Uterus (tissue), 4 donors: ENCODE data around the gene ZNF106. TPM values are rescaled to one million over a fixed set of nuclear protein-coding genes. Genes with fewer than 3 reads are reported as not detected.

ENCODE experiments used
- DNase-seq, 2 donors: peaks; one replicate each; pipeline ENCODE4 v3.0.0-alpha.2; 2019 to 2020
- H3K27ac ChIP-seq, 2 donors: fragments of 200-600 bp; sonication (generic); 1 replicate in 1 of 2; 2 replicates in 1 of 2; pipeline ENCODE4 v1.5.1; 2016 to 2018
- H3K27me3 ChIP-seq, 2 donors: fragments of 200-600 bp; sonication (generic); one replicate each; pipeline ENCODE4 v1.5.1; 2018 to 2019; ENCODE audit warnings: control low read depth in 1 of 2
- H3K36me3 ChIP-seq, 2 donors: fragments of 200-600 bp; sonication (generic); one replicate each; pipeline ENCODE4 v1.5.1; 2019; ENCODE audit warnings: control low read depth in 1 of 2
- H3K4me1 ChIP-seq, 2 donors: fragments of 200-600 bp; sonication (generic); one replicate each; pipeline ENCODE4 v1.5.1; 2018 to 2019; ENCODE audit warnings: control low read depth in 1 of 2
- H3K4me3 ChIP-seq, 2 donors: fragments of 200-600 bp; sonication (generic); 1 replicate in 1 of 2; 2 replicates in 1 of 2; pipeline ENCODE4 v1.5.1; 2018 to 2019; ENCODE audit warnings: mild to moderate bottlenecking in 1 of 2
- H3K9me3 ChIP-seq, 2 donors: fragments of 200-600 bp; sonication (generic); one replicate each; pipeline ENCODE4 v1.5.1; 2019; ENCODE audit warnings: control low read depth in 1 of 2
- CTCF ChIP-seq, 4 experiments: fragments of 200-600 bp in 2 of 4; fragments of 450-650 bp in 2 of 4; sonication (generic) in 2 of 4; IDR thresholded peaks; one replicate each; pipeline ENCODE4 v1.5.1; 2016 to 2019; ENCODE audit warnings: antibody characterized with exemption in 4 of 4, mild to moderate bottlenecking in 2 of 4, moderate library complexity in 1 of 4
- POLR2A ChIP-seq, 2 donors: fragments of 450-650 bp; IDR thresholded peaks; one replicate each; pipeline ENCODE4 v1.6.1; 2016; ENCODE audit warnings: antibody characterized with exemption in 2 of 2, mild to moderate bottlenecking in 1 of 2, moderate library complexity in 1 of 2
- intact Hi-C: fragments of 100-400 bp; cut with DNase I; formaldehyde crosslinking; loops from one replicate; pipeline ENCODE4 v1.15.1; 2023; ENCODE audit warnings: low total_unique reads
- total RNA-seq, 4 donors: library from RNA; depleted of rRNA in 3 of 4; stranded (reverse); fragments of >200 nt in 3 of 4; gene quantifications; one replicate each; pipeline versions ENCODE4 v1.1.0 to v1.2.4, GENCODE V29; 2014 to 2023
- donor health status: DM: yes; HTN: yes; CAD: no.

The ZNF106 gene
- total RNA-seq, 4 donors from 2014 or later, result 56.6 to 95.0 (median 72.0) TPM

- no peaks in the 10 kb centered on the region for H3K27me3 ChIP-seq
- H3K27ac ChIP-seq, result no peak overlapping the region
- H3K4me1 ChIP-seq, result no peaks in the 10 kb centered on the region
- H3K36me3 ChIP-seq, result no peaks in the 10 kb centered on the region
- intact Hi-C loops, result no loop called here
- no peak for TF ChIP-seq POLR2A (IDR thresholded peaks at IDR 0.05)
- TF ChIP-seq CTCF (IDR thresholded peaks at IDR 0.05), result no peak
- H3K4me3 ChIP-seq, result no peak overlapping the region
- no peaks in the 10 kb centered on the region for H3K9me3 ChIP-seq
- DNase-seq, result no peak
Observed at GRCh38 chr15:42378011-42378410, 112.9 kb downstream of the ZNF106 start.

DNA sequence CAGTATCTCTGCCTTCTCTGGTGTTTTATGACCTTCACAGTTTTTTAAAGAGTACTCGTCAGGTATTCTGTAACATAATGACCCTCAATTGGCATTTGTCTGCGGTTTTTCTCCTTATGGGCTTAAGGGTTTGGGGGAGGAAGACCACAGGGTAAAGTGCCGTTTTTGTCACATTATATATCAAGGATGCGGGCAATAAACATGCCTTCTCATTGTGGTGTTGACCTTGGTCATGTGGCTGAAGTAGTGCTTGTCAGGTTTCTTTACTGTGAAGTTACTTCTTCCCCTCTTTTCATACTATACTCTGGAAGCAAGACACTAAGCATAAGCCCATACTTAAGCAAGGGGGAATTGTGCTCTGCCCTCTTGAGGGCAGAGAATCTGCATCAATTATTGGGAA, 115.0 kb downstream of the ZNF106 start:
- no peak for TF ChIP-seq POLR2A (IDR thresholded peaks at IDR 0.05)
- no peak for TF ChIP-seq CTCF (IDR thresholded peaks at IDR 0.05)
- intact Hi-C loops, result no loop called here
- no peak overlapping the region for H3K27ac ChIP-seq
- DNase-seq, result no peak
- no peaks in the 10 kb centered on the region for H3K36me3 ChIP-seq
- no peaks in the 10 kb centered on the region for H3K9me3 ChIP-seq
- H3K4me1 ChIP-seq, result no peaks in the 10 kb centered on the region
- H3K27me3 ChIP-seq, result no peaks in the 10 kb centered on the region
- H3K4me3 ChIP-seq, result no peak overlapping the region

DNA sequence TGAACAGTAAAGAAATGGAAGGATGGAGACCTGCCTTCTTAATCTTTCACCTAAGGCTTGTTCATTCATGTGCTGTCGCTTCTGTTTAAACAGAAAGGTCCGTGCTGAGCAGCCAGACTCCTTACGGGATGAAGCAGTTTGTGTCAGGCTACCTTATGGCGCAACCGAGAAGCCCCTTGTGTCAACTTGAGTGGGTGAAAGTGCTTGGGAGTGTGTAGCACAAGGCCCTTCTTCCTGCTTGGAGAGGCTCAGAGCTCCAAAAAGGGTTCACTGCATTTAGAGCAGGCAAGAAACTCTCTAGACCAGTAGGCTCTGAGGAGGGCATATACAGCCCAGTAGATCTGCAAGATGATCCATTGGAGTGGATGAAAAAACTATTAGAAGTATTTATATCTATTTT, 115.7 kb downstream of the ZNF106 start:
- Histone ChIP-seq H3K27ac (no peak overlapping the region), H3K36me3 (no peaks in the 10 kb centered on the region), H3K9me3 (no peaks in the 10 kb centered on the region), H3K4me3 (no peak overlapping the region), H3K4me1 (no peaks in the 10 kb centered on the region), H3K27me3 (no peaks in the 10 kb centered on the region)
- DNase-seq, result no peak
- TF ChIP-seq CTCF (IDR thresholded peaks at IDR 0.05), result no peak
- TF ChIP-seq POLR2A (IDR thresholded peaks at IDR 0.05), result no peak
- intact Hi-C loops, result no loop called here

- Histone ChIP-seq H3K36me3 (no peaks in the 10 kb centered on the region), H3K9me3 (no peaks in the 10 kb centered on the region), H3K4me1 (no peaks in the 10 kb centered on the region), H3K27me3 (no peaks in the 10 kb centered on the region), H3K4me3 (no peak overlapping the region), H3K27ac (no peak overlapping the region)
- TF ChIP-seq CTCF (IDR thresholded peaks at IDR 0.05), result no peak
- TF ChIP-seq POLR2A (IDR thresholded peaks at IDR 0.05), result no peak
- DNase-seq, result no peak
- intact Hi-C loops, result no loop called here
Observed at GRCh38 chr15:42374810-42375209, 116.1 kb downstream of the ZNF106 start.

- Histone ChIP-seq H3K27me3 (no peaks in the 10 kb centered on the region), H3K27ac (no peak overlapping the region), H3K4me1 (no peaks in the 10 kb centered on the region), H3K4me3 (no peak overlapping the region), H3K9me3 (no peaks in the 10 kb centered on the region), H3K36me3 (no peaks in the 10 kb centered on the region)
- TF ChIP-seq CTCF (IDR thresholded peaks at IDR 0.05) (no peak), POLR2A (IDR thresholded peaks at IDR 0.05) (no peak)
- intact Hi-C loops, result no loop called here
- DNase-seq, result no peak
Observed at GRCh38 chr15:42373936-42374335, 117.0 kb downstream of the ZNF106 start.
